Astrocyte (in vitro differentiated cells and primary cell): ENCODE data around the gene HNRNPU. TPM values are rescaled to one million over a fixed set of nuclear protein-coding genes. Genes with fewer than 3 reads are reported as not detected.

Experiments used
- DNase-seq: peaks from one replicate; pipeline ENCODE4 v3.0.0-alpha.2; 2010; ENCODE audit warnings: low read depth
- FAIRE-seq: peaks from 2 replicates; lab custom pipeline; 2011; peaks lifted over from hg19 to GRCh38; lab: Jason Lieb, UNC
- H2AFZ ChIP-seq: 2 replicates; pipeline ENCODE4 v1.6.0; 2012; ENCODE audit warnings: low read depth, low read length, inconsistent platforms
- H3K27ac ChIP-seq: 2 replicates; pipeline ENCODE4 v1.5.1; 2011; ENCODE audit warnings: low read depth, low read length, inconsistent platforms
- H3K27me3 ChIP-seq: 2 replicates; pipeline ENCODE4 v1.6.0; 2011; ENCODE audit warnings: low read length, inconsistent platforms; ENCODE audit not compliant: insufficient read depth
- H3K36me3 ChIP-seq: 2 replicates; pipeline ENCODE4 v1.5.1; 2011; ENCODE audit warnings: low read length, inconsistent platforms; ENCODE audit not compliant: insufficient read depth
- H3K4me1 ChIP-seq: 2 replicates; pipeline ENCODE4 v1.5.1; 2011; ENCODE audit warnings: low read length, inconsistent platforms; ENCODE audit not compliant: insufficient read depth
- H3K4me2 ChIP-seq: 2 replicates; pipeline ENCODE4 v1.6.0; 2012; ENCODE audit warnings: low read length, inconsistent platforms
- H3K4me3 ChIP-seq: 2 replicates; pipeline ENCODE4 v1.5.1; 2011; ENCODE audit warnings: low read depth, mild to moderate bottlenecking, low read length, inconsistent platforms; ENCODE audit not compliant: insufficient read depth
- H3K79me2 ChIP-seq: 2 replicates; pipeline ENCODE4 v1.6.0; 2012; ENCODE audit warnings: mild to moderate bottlenecking, low read length, inconsistent platforms; ENCODE audit not compliant: insufficient read depth
- H3K9ac ChIP-seq: 2 replicates; pipeline ENCODE4 v1.6.0; 2012; ENCODE audit warnings: mild to moderate bottlenecking, low read length, inconsistent platforms
- H3K9me3 ChIP-seq: 2 replicates; pipeline ENCODE4 v1.5.1; 2012; ENCODE audit warnings: low read depth, mild to moderate bottlenecking, low read length, inconsistent platforms; ENCODE audit not compliant: insufficient read depth
- H4K20me1 ChIP-seq: 2 replicates; pipeline ENCODE4 v1.6.0; 2012; ENCODE audit warnings: low read length, inconsistent platforms; ENCODE audit not compliant: insufficient read depth
- H3K27ac Mint-ChIP-seq: one replicate; pipeline ENCODE4 v1.8.0; 2021; ENCODE audit warnings: mild to moderate bottlenecking, mixed read lengths; ENCODE audit not compliant: unreplicated experiment
- H3K27me3 Mint-ChIP-seq: one replicate; pipeline ENCODE4 v1.8.0; 2021; ENCODE audit warnings: low read depth, mixed read lengths; ENCODE audit not compliant: unreplicated experiment
- H3K36me3 Mint-ChIP-seq: one replicate; pipeline ENCODE4 v1.8.0; 2021; ENCODE audit warnings: low read depth, mixed read lengths; ENCODE audit not compliant: unreplicated experiment
- H3K4me1 Mint-ChIP-seq: one replicate; pipeline ENCODE4 v1.8.0; 2021; ENCODE audit warnings: low read depth, mixed read lengths; ENCODE audit not compliant: unreplicated experiment
- H3K4me3 Mint-ChIP-seq: one replicate; pipeline ENCODE4 v1.8.0; 2021; ENCODE audit warnings: mild to moderate bottlenecking, moderate library complexity, mixed read lengths; ENCODE audit not compliant: unreplicated experiment
- H3K9me3 Mint-ChIP-seq: one replicate; pipeline ENCODE4 v1.8.0; 2021; ENCODE audit warnings: mild to moderate bottlenecking, mixed read lengths; ENCODE audit not compliant: unreplicated experiment
- EZH2 ChIP-seq: IDR thresholded peaks from 2 replicates; pipeline ENCODE4 v1.6.1; 2012; ENCODE audit warnings: mild to moderate bottlenecking, low read length, inconsistent platforms; ENCODE audit not compliant: insufficient read depth
- total RNA-seq: library from RNA; stranded (reverse); gene quantifications from 2 replicates; pipeline ENCODE4 v1.2.1, GENCODE V29; 2021
- TF ChIP-seq, protein P1 (sequence below): IDR thresholded peaks from 2 replicates; pipeline ENCODE4 v1.5.1; 2011; ENCODE audit warnings: low read depth, mild to moderate bottlenecking, inconsistent platforms, low read length, moderate library complexity; ENCODE audit not compliant: insufficient read depth

The HNRNPU gene
- total RNA-seq, 1 donor from 2014 or later = 289 TPM

DNA sequence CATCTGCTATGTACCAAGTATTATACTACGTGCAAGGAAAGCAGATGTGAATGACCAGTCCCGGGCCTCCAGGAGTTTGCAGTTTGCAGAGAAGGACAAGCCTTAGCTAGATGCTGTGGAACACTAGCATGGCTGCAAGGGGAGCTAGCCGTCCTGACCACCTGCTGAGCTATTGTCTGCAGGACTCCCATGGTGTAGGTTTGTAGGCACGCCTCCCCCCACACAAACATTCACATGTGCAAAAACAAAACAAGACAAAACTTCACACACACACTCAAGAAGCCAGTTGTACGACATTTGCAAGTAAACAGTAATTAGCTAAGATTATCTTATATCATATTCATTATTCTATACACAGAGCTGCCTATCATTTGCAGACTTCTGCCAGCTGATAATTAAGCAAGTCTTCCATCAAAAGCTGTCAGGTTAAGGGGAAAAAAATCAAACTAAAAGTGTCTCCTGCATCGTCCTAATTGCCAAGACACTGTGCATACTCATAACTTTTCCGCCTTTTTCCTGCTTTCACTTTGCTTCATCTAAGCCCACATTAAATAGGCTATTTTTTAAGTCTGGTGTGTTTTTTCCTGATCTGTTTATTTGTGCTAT is 10.7 kb upstream of the HNRNPU start:
- Histone ChIP-seq H3K27me3 (no peaks in the 10 kb centered on the region), H3K9me3 (no peaks in the 10 kb centered on the region), H3K4me3 (no peak overlapping the region), H2AFZ (no peak overlapping the region), H3K4me2 (no peak overlapping the region), H3K4me1 (no peaks in the 10 kb centered on the region), H3K9ac (no peak overlapping the region), H3K79me2 (no peaks in the 10 kb centered on the region), H4K20me1 (no peaks in the 10 kb centered on the region), H3K36me3 (no peaks in the 10 kb centered on the region), H3K27ac (no peak overlapping the region)
- Mint-ChIP-seq H3K36me3 (no peaks in the 10 kb centered on the region), H3K27me3 (no peaks in the 10 kb centered on the region), H3K4me1 (no peaks in the 10 kb centered on the region), H3K9me3 (no peaks in the 10 kb centered on the region), H3K4me3 (no peak overlapping the region), H3K27ac (no peak overlapping the region)
- no peak for FAIRE-seq
- DNase-seq = no peak
- TF ChIP-seq, protein P1, sequence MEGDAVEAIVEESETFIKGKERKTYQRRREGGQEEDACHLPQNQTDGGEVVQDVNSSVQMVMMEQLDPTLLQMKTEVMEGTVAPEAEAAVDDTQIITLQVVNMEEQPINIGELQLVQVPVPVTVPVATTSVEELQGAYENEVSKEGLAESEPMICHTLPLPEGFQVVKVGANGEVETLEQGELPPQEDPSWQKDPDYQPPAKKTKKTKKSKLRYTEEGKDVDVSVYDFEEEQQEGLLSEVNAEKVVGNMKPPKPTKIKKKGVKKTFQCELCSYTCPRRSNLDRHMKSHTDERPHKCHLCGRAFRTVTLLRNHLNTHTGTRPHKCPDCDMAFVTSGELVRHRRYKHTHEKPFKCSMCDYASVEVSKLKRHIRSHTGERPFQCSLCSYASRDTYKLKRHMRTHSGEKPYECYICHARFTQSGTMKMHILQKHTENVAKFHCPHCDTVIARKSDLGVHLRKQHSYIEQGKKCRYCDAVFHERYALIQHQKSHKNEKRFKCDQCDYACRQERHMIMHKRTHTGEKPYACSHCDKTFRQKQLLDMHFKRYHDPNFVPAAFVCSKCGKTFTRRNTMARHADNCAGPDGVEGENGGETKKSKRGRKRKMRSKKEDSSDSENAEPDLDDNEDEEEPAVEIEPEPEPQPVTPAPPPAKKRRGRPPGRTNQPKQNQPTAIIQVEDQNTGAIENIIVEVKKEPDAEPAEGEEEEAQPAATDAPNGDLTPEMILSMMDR = no peak
- no peak for TF ChIP-seq EZH2

DNA sequence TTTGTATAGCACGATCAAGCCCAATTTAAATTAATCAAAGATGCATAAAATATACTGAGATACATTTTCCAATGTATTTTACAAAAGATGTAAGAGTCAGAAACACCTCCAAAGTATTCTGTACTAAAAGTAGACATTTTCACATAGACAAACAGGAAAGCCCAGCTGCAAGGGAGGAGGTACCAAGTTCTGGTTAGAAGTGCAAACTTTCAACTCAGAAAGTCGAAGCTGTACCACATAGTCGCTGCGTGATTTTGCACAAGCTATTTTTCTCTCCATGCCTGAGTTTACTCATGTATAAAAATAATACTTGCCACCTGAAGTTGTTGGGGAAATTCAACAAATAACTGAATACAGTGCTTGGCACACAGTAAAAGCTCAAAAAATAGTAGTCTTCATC is 5.6 kb upstream of the HNRNPU start:
- Histone ChIP-seq H4K20me1 (no peaks in the 10 kb centered on the region), H3K27me3 (no peaks in the 10 kb centered on the region), H3K79me2 (no peaks in the 10 kb centered on the region), H3K36me3 (no peaks in the 10 kb centered on the region), H3K4me1 (peaks cover 4% of the 10 kb centered on the region), H3K9me3 (no peaks in the 10 kb centered on the region), H3K9ac (no peak overlapping the region), H2AFZ (no peak overlapping the region), H3K27ac (no peak overlapping the region), H3K4me2 (no peak overlapping the region), H3K4me3 (no peak overlapping the region)
- Mint-ChIP-seq H3K4me1 (peaks cover 10% of the 10 kb centered on the region), H3K27ac (no peak overlapping the region), H3K9me3 (no peaks in the 10 kb centered on the region), H3K4me3 (no peak overlapping the region), H3K36me3 (no peaks in the 10 kb centered on the region), H3K27me3 (no peaks in the 10 kb centered on the region)
- FAIRE-seq (no peak), DNase-seq (no peak)
- no peak for TF ChIP-seq EZH2
- TF ChIP-seq, protein P1 = no peak

DNA sequence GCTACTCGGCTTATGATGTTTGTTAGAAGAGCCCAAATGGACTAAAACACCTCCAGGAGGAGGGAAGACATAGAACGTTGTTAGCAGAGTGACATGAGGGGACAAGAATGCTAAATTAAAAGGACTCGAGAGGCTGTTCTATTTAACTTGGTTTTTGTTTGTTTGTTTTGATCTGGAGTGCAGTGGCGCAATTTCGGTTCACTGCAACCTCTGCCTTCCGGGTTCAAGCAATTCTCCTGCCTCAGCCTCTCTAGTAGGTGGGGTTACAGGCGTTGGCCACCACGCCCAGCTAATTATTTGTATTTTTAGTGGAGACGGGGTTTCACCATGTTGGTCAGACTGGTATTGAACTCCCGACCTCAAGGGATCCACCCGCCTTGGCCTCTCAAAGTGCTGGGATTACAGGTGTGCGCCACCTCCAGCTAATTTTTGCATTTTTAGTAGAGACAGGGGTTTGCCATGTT is 5.1 kb upstream of the HNRNPU start:
- H3K27ac Mint-ChIP-seq = no peak overlapping the region
- H3K4me3 ChIP-seq = no peak overlapping the region
- no peaks in the 10 kb centered on the region for H3K79me2 ChIP-seq
- TF ChIP-seq EZH2 = no peak
- TF ChIP-seq, protein P1 = no peak
- H3K36me3 ChIP-seq = no peaks in the 10 kb centered on the region
- peaks cover 6% of the 10 kb centered on the region for H3K4me1 ChIP-seq
- no peaks in the 10 kb centered on the region for H3K9me3 Mint-ChIP-seq
- H3K27me3 ChIP-seq = no peaks in the 10 kb centered on the region
- H3K9me3 ChIP-seq = no peaks in the 10 kb centered on the region
- no peaks in the 10 kb centered on the region for H3K27me3 Mint-ChIP-seq
- H4K20me1 ChIP-seq = no peaks in the 10 kb centered on the region
- H3K9ac ChIP-seq = no peak overlapping the region
- H3K36me3 Mint-ChIP-seq = no peaks in the 10 kb centered on the region
- H3K4me1 Mint-ChIP-seq = peaks cover 10% of the 10 kb centered on the region
- no peak overlapping the region for H3K4me2 ChIP-seq
- no peak overlapping the region for H3K27ac ChIP-seq
- H3K4me3 Mint-ChIP-seq = no peak overlapping the region
- FAIRE-seq = no peak
- no peak overlapping the region for H2AFZ ChIP-seq
- DNase-seq = no peak
